ENCODE data around the gene ZNRD2. TPM values are rescaled to one million over a fixed set of nuclear protein-coding genes. Genes with fewer than 3 reads are reported as not detected.

Gene ZNRD2
- total RNA-seq, 4 donors from 2014 or later = 24.2 to 66.2 (median 35.1) TPM

- TF ChIP-seq, protein P1, sequence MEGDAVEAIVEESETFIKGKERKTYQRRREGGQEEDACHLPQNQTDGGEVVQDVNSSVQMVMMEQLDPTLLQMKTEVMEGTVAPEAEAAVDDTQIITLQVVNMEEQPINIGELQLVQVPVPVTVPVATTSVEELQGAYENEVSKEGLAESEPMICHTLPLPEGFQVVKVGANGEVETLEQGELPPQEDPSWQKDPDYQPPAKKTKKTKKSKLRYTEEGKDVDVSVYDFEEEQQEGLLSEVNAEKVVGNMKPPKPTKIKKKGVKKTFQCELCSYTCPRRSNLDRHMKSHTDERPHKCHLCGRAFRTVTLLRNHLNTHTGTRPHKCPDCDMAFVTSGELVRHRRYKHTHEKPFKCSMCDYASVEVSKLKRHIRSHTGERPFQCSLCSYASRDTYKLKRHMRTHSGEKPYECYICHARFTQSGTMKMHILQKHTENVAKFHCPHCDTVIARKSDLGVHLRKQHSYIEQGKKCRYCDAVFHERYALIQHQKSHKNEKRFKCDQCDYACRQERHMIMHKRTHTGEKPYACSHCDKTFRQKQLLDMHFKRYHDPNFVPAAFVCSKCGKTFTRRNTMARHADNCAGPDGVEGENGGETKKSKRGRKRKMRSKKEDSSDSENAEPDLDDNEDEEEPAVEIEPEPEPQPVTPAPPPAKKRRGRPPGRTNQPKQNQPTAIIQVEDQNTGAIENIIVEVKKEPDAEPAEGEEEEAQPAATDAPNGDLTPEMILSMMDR (IDR thresholded peaks at IDR 0.05; ENCODE audit: low read depth) = no peak
Measured at GRCh38 chr11:65611758-65612603, 41.7 kb downstream of the ZNRD2 start.

DNA sequence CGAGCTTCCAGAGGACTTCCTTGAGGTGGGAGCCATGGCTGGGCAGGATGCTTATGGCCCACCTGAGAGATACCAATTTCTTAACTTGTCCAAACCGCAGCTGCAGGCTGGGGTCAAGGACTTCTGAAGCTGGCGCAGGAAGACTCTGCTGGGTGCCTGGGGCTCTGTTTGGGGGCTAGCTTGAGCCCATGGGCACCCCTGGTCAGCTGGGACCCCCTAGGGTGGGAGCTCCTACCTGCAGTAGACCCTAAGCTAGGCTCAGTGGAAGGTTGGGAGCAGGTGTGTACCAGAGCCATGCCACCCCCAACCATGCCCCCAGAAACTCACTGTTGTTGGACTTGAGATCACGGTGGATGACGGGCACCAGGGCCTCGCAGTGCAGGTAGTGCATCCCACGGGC lies 42.4 kb downstream of the ZNRD2 start:
- TF ChIP-seq, protein P1 (IDR thresholded peaks at IDR 0.05; ENCODE audit: low read depth) = no peak

DNA sequence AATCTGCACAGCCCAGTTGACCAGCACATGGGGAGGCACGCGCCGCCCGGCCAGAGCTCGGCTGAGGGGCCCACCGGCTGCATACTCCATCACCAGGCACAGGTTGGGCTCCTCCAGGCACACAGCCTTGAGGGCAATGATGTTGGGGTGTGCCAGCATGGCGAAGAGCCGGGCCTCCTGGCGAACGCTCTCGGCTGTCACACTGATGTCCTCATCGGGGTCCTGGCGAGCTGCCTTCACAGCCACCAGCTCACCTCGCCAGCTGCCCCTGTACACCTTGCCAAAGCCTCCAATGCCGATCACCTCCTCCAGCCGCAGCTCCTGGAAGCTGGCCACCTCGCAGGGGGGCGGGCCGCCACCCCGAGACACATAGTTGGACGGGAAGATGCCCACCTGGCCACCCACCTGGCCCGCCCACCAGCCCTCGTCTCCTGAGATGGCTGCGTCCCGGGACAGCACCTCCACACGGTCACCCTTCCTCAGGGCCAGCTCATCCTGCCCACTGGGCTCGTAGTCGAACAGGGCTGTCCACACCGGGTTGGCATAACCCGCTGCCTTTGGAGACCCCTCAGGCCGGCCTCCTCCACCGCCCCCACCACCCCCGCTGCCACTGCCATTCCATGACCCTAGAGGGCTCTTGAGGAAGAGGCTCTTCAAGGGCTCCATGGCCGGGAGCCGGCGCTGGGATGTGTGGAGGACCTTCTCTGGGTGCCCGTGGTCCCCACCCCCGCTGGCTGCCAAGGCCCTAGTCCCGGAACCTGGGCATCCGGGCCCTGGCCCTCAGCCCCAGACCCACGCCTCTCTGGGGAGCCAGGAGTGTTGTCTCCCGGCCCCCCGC lies 43.0 kb downstream of the ZNRD2 start:
- TF ChIP-seq, protein P1 (IDR thresholded peaks at IDR 0.05; ENCODE audit: low read depth) = no peak

- TF ChIP-seq, protein P1 (IDR thresholded peaks at IDR 0.05; ENCODE audit: low read depth) = no peak
Measured at GRCh38 chr11:65615229-65615949, 45.1 kb downstream of the ZNRD2 start, which contains the start of gene PCNX3. PCNX3 (plus strand) TSS chr11:65615776; CDS start chr11:65616312, 536 bp downstream.

DNA sequence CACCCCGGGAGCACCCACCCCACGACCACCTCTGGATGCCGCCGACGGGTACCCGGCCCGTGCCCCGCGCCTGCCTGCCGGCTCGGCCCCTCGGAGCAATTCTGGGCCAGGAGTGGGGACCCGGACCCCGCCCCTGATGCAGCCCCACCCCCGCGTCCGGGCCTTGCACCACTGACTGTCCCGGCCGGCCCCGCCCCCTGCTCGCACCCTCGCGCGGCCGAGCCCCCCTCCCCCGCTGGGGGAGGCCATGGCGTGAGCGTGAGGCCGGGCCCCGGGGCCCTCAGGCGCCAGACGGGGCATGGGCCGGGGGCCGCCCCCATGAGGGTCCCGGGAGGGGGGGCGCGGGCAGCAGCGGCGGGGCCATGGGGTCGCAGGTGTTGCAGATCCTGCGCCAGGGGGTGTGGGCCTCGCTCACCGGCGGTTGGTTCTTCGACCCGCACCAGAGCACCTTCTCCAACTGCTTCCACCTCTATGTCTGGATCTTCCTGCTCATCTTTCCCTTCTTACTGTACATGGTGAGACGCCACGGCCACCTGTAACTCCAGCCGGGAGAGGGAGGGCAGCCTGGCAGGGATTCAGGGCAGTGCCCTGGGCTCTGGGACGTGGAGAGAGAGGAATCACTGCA lies 45.8 kb downstream of the ZNRD2 start:
- TF ChIP-seq, protein P1 (IDR thresholded peaks at IDR 0.05; ENCODE audit: low read depth) = no peak

GRCh38 chr11:65616575-65617001 lies 46.3 kb downstream of the ZNRD2 start:
- TF ChIP-seq, protein P1 (IDR thresholded peaks at IDR 0.05; ENCODE audit: low read depth) = no peak

All from subcutaneous adipose tissue (tissue), 4 donors.